Nephron (organoid): ENCODE data around the gene TGFB1.

Source experiments
- H3K27ac Mint-ChIP-seq, 3 experiments: 2 replicates each; pipeline ENCODE4 v1.8.0; 2020; ENCODE audit warnings: mixed read lengths in 3 of 3, mild to moderate bottlenecking in 2 of 3, moderate library complexity in 1 of 3
- H3K27me3 Mint-ChIP-seq: 2 replicates; pipeline ENCODE4 v1.8.0; 2021; ENCODE audit warnings: low read depth, mild to moderate bottlenecking, moderate library complexity, mixed read lengths
- H3K36me3 Mint-ChIP-seq: 2 replicates; pipeline ENCODE4 v1.8.0; 2020; ENCODE audit warnings: low read depth, mixed read lengths
- H3K4me1 Mint-ChIP-seq: 2 replicates; pipeline ENCODE4 v1.8.0; 2020; ENCODE audit warnings: mixed read lengths
- H3K4me3 Mint-ChIP-seq, 3 experiments: 2 replicates each; pipeline ENCODE4 v1.8.0; 2020; ENCODE audit warnings: mild to moderate bottlenecking in 3 of 3, mixed read lengths in 3 of 3, moderate library complexity in 2 of 3
- H3K9me3 Mint-ChIP-seq: 2 replicates; pipeline ENCODE4 v1.8.0; 2020; ENCODE audit warnings: mixed read lengths
- CTCF ChIP-seq, 3 experiments: fragments of 200-600 bp; sonication (generic); IDR thresholded peaks; one replicate each; pipeline ENCODE4 v1.5.0; 2021; ENCODE audit warnings: antibody characterized with exemption in 3 of 3; ENCODE audit not compliant: unreplicated experiment in 3 of 3

Gene TGFB1

GRCh38 chr19:41355035-41355434, 1.3 kb upstream of the TGFB1 start:
- Mint-ChIP-seq H3K27me3 (peaks cover 39% of the 10 kb centered on the region), H3K4me1 (peaks cover 26% of the 10 kb centered on the region), H3K36me3 (no peaks in the 10 kb centered on the region), H3K27ac (peak overlapping the region; percentile 9 to 70 (median 47)), H3K9me3 (no peaks in the 10 kb centered on the region), H3K4me3 (peak overlapping the region; percentile 82 to 84 (median 82))
- no peak for TF ChIP-seq CTCF (IDR thresholded peaks at IDR 0.05; ENCODE audit: unreplicated experiment in 3 of 3)

- H3K4me3 Mint-ChIP-seq = peak overlapping the region; percentile 81 to 91 (median 83)
- H3K27me3 Mint-ChIP-seq = peaks cover 45% of the 10 kb centered on the region
- peak in 1 of 3 experiments; percentile 5 for TF ChIP-seq CTCF (IDR thresholded peaks at IDR 0.05; ENCODE audit: unreplicated experiment in 3 of 3)
- H3K36me3 Mint-ChIP-seq = no peaks in the 10 kb centered on the region
- peaks cover 26% of the 10 kb centered on the region for H3K4me1 Mint-ChIP-seq
- peak overlapping the region in 2 of 3 experiments; percentile 61 to 94 for H3K27ac Mint-ChIP-seq
- H3K9me3 Mint-ChIP-seq = no peaks in the 10 kb centered on the region
Measured at GRCh38 chr19:41354343-41354953, 726 bp upstream of the TGFB1 start.

- peak overlapping the region; percentile 37 to 70 (median 58) for H3K27ac Mint-ChIP-seq
- H3K27me3 Mint-ChIP-seq = peaks cover 53% of the 10 kb centered on the region
- peak overlapping the region; percentile 88 to 96 (median 95) for H3K4me3 Mint-ChIP-seq
- peaks cover 26% of the 10 kb centered on the region for H3K4me1 Mint-ChIP-seq
- no peaks in the 10 kb centered on the region for H3K9me3 Mint-ChIP-seq
- TF ChIP-seq CTCF (IDR thresholded peaks at IDR 0.05; ENCODE audit: unreplicated experiment in 3 of 3) = peak; percentile 9 to 41 (median 28)
- peaks cover 4% of the 10 kb centered on the region for H3K36me3 Mint-ChIP-seq
Measured at GRCh38 chr19:41352609-41353465, 885 bp downstream of the TGFB1 start.

GRCh38 chr19:41352279-41352608, 1.5 kb downstream of the TGFB1 start:
- Mint-ChIP-seq H3K36me3 (peaks cover 4% of the 10 kb centered on the region), H3K4me1 (peaks cover 26% of the 10 kb centered on the region)

More at GRCh38 chr19:41352279-41352608, 1.5 kb downstream of the TGFB1 start:
- H3K9me3 Mint-ChIP-seq = no peaks in the 10 kb centered on the region
- peak overlapping the region in 2 of 3 experiments; percentile 26 to 42 for H3K27ac Mint-ChIP-seq
- H3K27me3 Mint-ChIP-seq = peaks cover 53% of the 10 kb centered on the region
- TF ChIP-seq CTCF (IDR thresholded peaks at IDR 0.05; ENCODE audit: unreplicated experiment in 3 of 3) = no peak
- H3K4me3 Mint-ChIP-seq = peak overlapping the region; percentile 88 to 96 (median 95)
